Testis (tissue), 2 donors: ENCODE measurements around the gene SLC35F4.

Experiments used
- POLR2A ChIP-seq: fragments of 450-650 bp; IDR thresholded peaks from one replicate; pipeline ENCODE4 v1.6.1; 2017; ENCODE audit warnings: antibody characterized with exemption, mild to moderate bottlenecking, moderate library complexity
- TF ChIP-seq, protein P1 (sequence below), 3 experiments: fragments of 450-650 bp in 2 of 3; fragments of 200-600 bp in 1 of 3; sonication (generic) in 1 of 3; IDR thresholded peaks; one replicate each; pipeline ENCODE4 v1.5.1; 2016 to 2019; ENCODE audit warnings: antibody characterized with exemption in 3 of 3, mild to moderate bottlenecking in 2 of 3, moderate library complexity in 1 of 3

DNA sequence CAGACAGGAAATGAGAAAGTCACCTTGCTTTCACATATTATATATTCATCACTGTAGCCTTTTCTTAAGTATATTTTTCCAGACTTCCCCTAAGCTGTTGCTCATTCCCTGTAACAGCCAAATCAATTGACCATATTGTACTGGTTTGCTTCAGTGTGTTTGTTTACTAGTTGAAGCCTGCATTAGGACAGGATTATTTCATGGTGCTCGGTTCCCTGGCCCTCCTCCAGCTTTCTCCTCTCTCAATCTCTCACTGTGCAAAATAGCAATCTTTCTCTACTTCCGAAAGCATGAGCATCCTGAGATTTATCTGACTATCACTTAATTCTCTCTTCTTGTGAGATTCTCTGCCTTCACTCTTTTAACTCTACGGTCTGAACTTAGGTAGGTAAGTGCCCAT, 2.4 kb downstream of the SLC35F4 start:
- TF ChIP-seq POLR2A, result no peak
- TF ChIP-seq, protein P1, sequence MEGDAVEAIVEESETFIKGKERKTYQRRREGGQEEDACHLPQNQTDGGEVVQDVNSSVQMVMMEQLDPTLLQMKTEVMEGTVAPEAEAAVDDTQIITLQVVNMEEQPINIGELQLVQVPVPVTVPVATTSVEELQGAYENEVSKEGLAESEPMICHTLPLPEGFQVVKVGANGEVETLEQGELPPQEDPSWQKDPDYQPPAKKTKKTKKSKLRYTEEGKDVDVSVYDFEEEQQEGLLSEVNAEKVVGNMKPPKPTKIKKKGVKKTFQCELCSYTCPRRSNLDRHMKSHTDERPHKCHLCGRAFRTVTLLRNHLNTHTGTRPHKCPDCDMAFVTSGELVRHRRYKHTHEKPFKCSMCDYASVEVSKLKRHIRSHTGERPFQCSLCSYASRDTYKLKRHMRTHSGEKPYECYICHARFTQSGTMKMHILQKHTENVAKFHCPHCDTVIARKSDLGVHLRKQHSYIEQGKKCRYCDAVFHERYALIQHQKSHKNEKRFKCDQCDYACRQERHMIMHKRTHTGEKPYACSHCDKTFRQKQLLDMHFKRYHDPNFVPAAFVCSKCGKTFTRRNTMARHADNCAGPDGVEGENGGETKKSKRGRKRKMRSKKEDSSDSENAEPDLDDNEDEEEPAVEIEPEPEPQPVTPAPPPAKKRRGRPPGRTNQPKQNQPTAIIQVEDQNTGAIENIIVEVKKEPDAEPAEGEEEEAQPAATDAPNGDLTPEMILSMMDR (IDR thresholded peaks at IDR 0.05), result no peak
